SK-N-SH treated with all-trans-retinoic acid at 6 μM for 48 hours (cell line): ENCODE measurements around the gene ZFP64.

Source experiments
- ATAC-seq: fragments of 200-7000 bp; cut with Tn5 transposase; 3 replicates; pipeline ENCODE4 v1.9.1; 2020; ENCODE audit warnings: mild to moderate bottlenecking, moderate library complexity
- ARNTL ChIP-seq: fragments of 450-650 bp; formaldehyde crosslinking; IDR thresholded peaks from 2 replicates; pipeline ENCODE4 v1.5.0; 2020; ENCODE audit warnings: low read depth, mild to moderate bottlenecking, moderate library complexity, borderline replicate concordance
- BACH2 ChIP-seq: fragments of 250-450 bp; sonication (Bioruptor Pico); IDR thresholded peaks from 2 replicates; pipeline ENCODE4 v1.9.0; 2021; ENCODE audit warnings: mild to moderate bottlenecking, borderline replicate concordance
- CREB5 ChIP-seq: fragments of 250-450 bp; sonication (Bioruptor Pico); IDR thresholded peaks from 2 replicates; pipeline ENCODE4 v1.5.1; 2020; ENCODE audit warnings: low read depth, mild to moderate bottlenecking, moderate library complexity
- CSDC2 ChIP-seq: fragments of 250-450 bp; sonication (Bioruptor Pico); IDR thresholded peaks from 2 replicates; pipeline ENCODE4 v1.5.0; 2020; ENCODE audit warnings: mild to moderate bottlenecking, moderate library complexity
- CSRNP3 ChIP-seq: fragments of 250-450 bp; sonication (Bioruptor Pico); IDR thresholded peaks from 2 replicates; pipeline ENCODE4 v1.5.1; 2021; ENCODE audit warnings: mild to moderate bottlenecking, moderate library complexity
- GLIS3 ChIP-seq: fragments of 250-450 bp; sonication (Bioruptor Pico); IDR thresholded peaks from 2 replicates; pipeline ENCODE4 v1.5.0; 2020; ENCODE audit warnings: mild to moderate bottlenecking, moderate library complexity
- ISL1 ChIP-seq: fragments of 250-450 bp; sonication (Bioruptor Pico); IDR thresholded peaks from 2 replicates; pipeline ENCODE4 v2.1.2; 2022; ENCODE audit warnings: mild to moderate bottlenecking, moderate library complexity
- OSR1 ChIP-seq: fragments of 250-450 bp; sonication (Bioruptor Pico); IDR thresholded peaks from 2 replicates; pipeline ENCODE4 v1.8.0; 2022; ENCODE audit warnings: moderate library complexity, mild to moderate bottlenecking, inconsistent platforms
- PATZ1 ChIP-seq: fragments of 250-450 bp; sonication (Bioruptor Pico); IDR thresholded peaks from 2 replicates; pipeline ENCODE4 v1.8.0; 2020; ENCODE audit warnings: mild to moderate bottlenecking, moderate library complexity, borderline replicate concordance
- POU6F1 ChIP-seq: fragments of 250-450 bp; sonication (Bioruptor Pico); IDR thresholded peaks from 2 replicates; pipeline ENCODE4 v1.8.0; 2021; ENCODE audit warnings: low read depth, mild to moderate bottlenecking, moderate library complexity, borderline replicate concordance
- PPARA ChIP-seq: fragments of 250-450 bp; sonication (Bioruptor Pico); IDR thresholded peaks from 2 replicates; pipeline ENCODE4 v1.5.0; 2020; ENCODE audit warnings: mild to moderate bottlenecking, borderline replicate concordance
- RARB ChIP-seq: fragments of 250-450 bp; sonication (Bioruptor Pico); IDR thresholded peaks from 2 replicates; pipeline ENCODE4 v1.8.0; 2021; ENCODE audit warnings: mild to moderate bottlenecking, moderate library complexity
- SNAI2 ChIP-seq: fragments of 250-450 bp; sonication (Bioruptor Pico); IDR thresholded peaks from 2 replicates; pipeline ENCODE4 v1.5.0; 2020; ENCODE audit warnings: mild to moderate bottlenecking, moderate library complexity
- TCF4 ChIP-seq: fragments of 250-450 bp; sonication (Bioruptor Pico); IDR thresholded peaks from 2 replicates; pipeline ENCODE4 v1.8.0; 2021; ENCODE audit warnings: mild to moderate bottlenecking, moderate library complexity, borderline replicate concordance
- TOX ChIP-seq: fragments of 250-450 bp; sonication (Bioruptor Pico); IDR thresholded peaks from 2 replicates; pipeline ENCODE4 v1.8.0; 2021; ENCODE audit warnings: mild to moderate bottlenecking, moderate library complexity, borderline replicate concordance
- TSHZ2 ChIP-seq: fragments of 250-450 bp; sonication (Bioruptor Pico); IDR thresholded peaks from 2 replicates; pipeline ENCODE4 v1.5.0; 2020; ENCODE audit warnings: mild to moderate bottlenecking, moderate library complexity
- ZC3H10 ChIP-seq: fragments of 250-450 bp; sonication (Bioruptor Pico); IDR thresholded peaks from 2 replicates; pipeline ENCODE4 v1.5.1; 2021; ENCODE audit warnings: mild to moderate bottlenecking, moderate library complexity
- ZFP3 ChIP-seq: fragments of 250-450 bp; sonication (Bioruptor Pico); IDR thresholded peaks from 2 replicates; pipeline ENCODE4 v1.5.0; 2020; ENCODE audit warnings: mild to moderate bottlenecking, moderate library complexity
- ZFP30 ChIP-seq: fragments of 450-650 bp; formaldehyde crosslinking; IDR thresholded peaks from 2 replicates; pipeline ENCODE4 v1.5.0; 2022; ENCODE audit warnings: mild to moderate bottlenecking, moderate library complexity
- ZNF565 ChIP-seq: fragments of 450-650 bp; formaldehyde crosslinking; conservative IDR thresholded peaks from 2 replicates; pipeline ENCODE4 v1.5.0; 2020; ENCODE audit warnings: low read depth, mild to moderate bottlenecking, moderate library complexity
- ZNF70 ChIP-seq: fragments of 450-650 bp; formaldehyde crosslinking; IDR thresholded peaks from 2 replicates; pipeline ENCODE4 v1.5.0; 2020; ENCODE audit warnings: mild to moderate bottlenecking, moderate library complexity
- ZNF8 ChIP-seq: fragments of 450-650 bp; formaldehyde crosslinking; IDR thresholded peaks from 2 replicates; pipeline ENCODE4 v1.5.0; 2020; ENCODE audit warnings: mild to moderate bottlenecking, moderate library complexity

ZFP64 gene

GRCh38 chr20:52143277-52143676, 48.3 kb downstream of the ZFP64 start:
- no peak for TF ChIP-seq ZFP3
- no peak for TF ChIP-seq GLIS3 (CRISPR knock-in tag)
- TF ChIP-seq ZNF8: no peak
- TF ChIP-seq CREB5: no peak
- TF ChIP-seq CSDC2 (CRISPR knock-in tag): no peak
- no peak for TF ChIP-seq BACH2
- no peak for TF ChIP-seq ARNTL (CRISPR knock-in tag)
- no peak for TF ChIP-seq TCF4 (CRISPR knock-in tag)
- TF ChIP-seq ZNF70: no peak
- no peak for TF ChIP-seq TSHZ2
- TF ChIP-seq ZC3H10 (CRISPR knock-in tag): no peak
- no peak for TF ChIP-seq PATZ1 (CRISPR knock-in tag)
- TF ChIP-seq CSRNP3 (CRISPR knock-in tag): no peak
- no peak for TF ChIP-seq TOX (CRISPR knock-in tag)
- no peak for TF ChIP-seq OSR1 (CRISPR knock-in tag)
- no peak for TF ChIP-seq ZFP30 (CRISPR knock-in tag)
- no peak for ATAC-seq

GRCh38 chr20:52142757-52143156, 48.8 kb downstream of the ZFP64 start:
- TF ChIP-seq SNAI2 (CRISPR knock-in tag): no peak
- no peak for TF ChIP-seq POU6F1 (CRISPR knock-in tag)
- no peak for TF ChIP-seq TCF4 (CRISPR knock-in tag)
- TF ChIP-seq CSDC2 (CRISPR knock-in tag): no peak
- TF ChIP-seq ZFP30 (CRISPR knock-in tag): no peak
- TF ChIP-seq PATZ1 (CRISPR knock-in tag): no peak
- TF ChIP-seq ZFP3: no peak
- no peak for TF ChIP-seq TOX (CRISPR knock-in tag)
- TF ChIP-seq CSRNP3 (CRISPR knock-in tag): no peak
- TF ChIP-seq ISL1 (CRISPR knock-in tag): no peak
- no peak for TF ChIP-seq ZC3H10 (CRISPR knock-in tag)
- TF ChIP-seq PPARA (CRISPR knock-in tag): no peak
- TF ChIP-seq CREB5: no peak
- TF ChIP-seq ZNF565: no peak
- TF ChIP-seq RARB (CRISPR knock-in tag): no peak
- no peak for TF ChIP-seq GLIS3 (CRISPR knock-in tag)
- no peak for TF ChIP-seq BACH2
- TF ChIP-seq OSR1 (CRISPR knock-in tag): no peak
- TF ChIP-seq ZNF8: no peak
- no peak for TF ChIP-seq ZNF70
- ATAC-seq: no peak
